Stomach (tissue), 9 donors: ENCODE measurements around the gene NDC1. TPM values are rescaled to one million over a fixed set of nuclear protein-coding genes. Genes with fewer than 3 reads are reported as not detected.

Experiments
- DNase-seq, 2 donors: peaks; one replicate each; pipeline versions ENCODE4 v3.0.0 to v3.0.0-alpha.2; 2013 to 2019
- H3K27ac ChIP-seq, 5 donors: fragments of 200-600 bp in 4 of 5; sonication (generic) in 4 of 5; one replicate each; pipeline ENCODE4 v1.5.1; 2013 to 2019; ENCODE audit warnings: mild to moderate bottlenecking in 1 of 5, moderate library complexity in 1 of 5
- H3K27me3 ChIP-seq, 3 donors: fragments of 200-600 bp; sonication (generic); one replicate each; pipeline ENCODE4 v1.5.1; 2017 to 2019; ENCODE audit warnings: mixed run types in 1 of 3
- H3K36me3 ChIP-seq, 4 donors: fragments of 200-600 bp; sonication (generic); 1 replicate in 3 of 4; 2 replicates in 1 of 4; pipeline ENCODE4 v1.5.1; 2016 to 2019
- H3K4me1 ChIP-seq, 4 donors: fragments of 200-600 bp; sonication (generic); one replicate each; pipeline ENCODE4 v1.5.1; 2016 to 2019
- H3K4me3 ChIP-seq, 4 donors: fragments of 200-600 bp; sonication (generic) in 3 of 4; one replicate each; pipeline ENCODE4 v1.5.1; 2016 to 2019; ENCODE audit warnings: mild to moderate bottlenecking in 1 of 4
- H3K9me3 ChIP-seq, 4 donors: fragments of 200-600 bp; sonication (generic); one replicate each; pipeline ENCODE4 v1.5.1; 2016 to 2019
- EP300 ChIP-seq: sonication (generic); formaldehyde crosslinking; IDR thresholded peaks from one replicate; pipeline ENCODE4 v1.6.1; 2017; ENCODE audit warnings: antibody characterized with exemption
- POLR2A ChIP-seq, 4 donors: fragments of 450-650 bp; IDR thresholded peaks; one replicate each; pipeline ENCODE4 v1.6.1; 2016; ENCODE audit warnings: antibody characterized with exemption in 4 of 4, control low read depth in 2 of 4, mild to moderate bottlenecking in 1 of 4, moderate library complexity in 1 of 4
- POLR2AphosphoS5 ChIP-seq, 3 donors: sonication (generic); formaldehyde crosslinking; IDR thresholded peaks; one replicate each; pipeline ENCODE4 v1.6.1; 2016; ENCODE audit warnings: antibody characterized with exemption in 3 of 3
- WGBS, 5 donors: extraction: QIAGEN DNeasy Blood & Tissue Kit in 3 of 5; methylation state at CpG; one replicate each; pipeline versions ENCODE4 v1.1.5 to v1.1.7; 2013 to 2018; 5-methylcytosine and 5-hydroxymethylcytosine counted together
- intact Hi-C: fragments of 100-400 bp; cut with DNase I; formaldehyde crosslinking; loops from one replicate; pipeline ENCODE4 v1.15.1; 2023; ENCODE audit warnings: low total_unique reads
- polyA plus RNA-seq, 3 donors: library from polyadenylated mRNA; stranded (reverse); fragments of 200-250 nt; gene quantifications; one replicate each; pipeline ENCODE4 v1.2.3, GENCODE V29; 2013
- total RNA-seq, 5 donors: library from RNA; depleted of rRNA; stranded (reverse); fragments of >200 nt; gene quantifications; one replicate each; pipeline versions ENCODE4 v1.1.0 to v1.2.3, GENCODE V29; 2014 to 2016
- TF ChIP-seq, protein P1 (sequence below), 7 experiments: fragments of 450-650 bp in 4 of 7; fragments of 200-600 bp in 3 of 7; sonication (generic) in 3 of 7; IDR thresholded peaks; one replicate each; pipeline ENCODE4 v1.5.1; 2016 to 2019; ENCODE audit warnings: antibody characterized with exemption in 7 of 7, control low read depth in 2 of 7, mild to moderate bottlenecking in 1 of 7
- donor health status: healthy with polysubstance abuse.
- donor health status: Bipolar disorder and iron deficiency.
- donor health status: healthy.

The NDC1 gene
- total and polyA plus RNA-seq, 8 donors: 2.6 to 46.9 (median 7.7) TPM

DNA sequence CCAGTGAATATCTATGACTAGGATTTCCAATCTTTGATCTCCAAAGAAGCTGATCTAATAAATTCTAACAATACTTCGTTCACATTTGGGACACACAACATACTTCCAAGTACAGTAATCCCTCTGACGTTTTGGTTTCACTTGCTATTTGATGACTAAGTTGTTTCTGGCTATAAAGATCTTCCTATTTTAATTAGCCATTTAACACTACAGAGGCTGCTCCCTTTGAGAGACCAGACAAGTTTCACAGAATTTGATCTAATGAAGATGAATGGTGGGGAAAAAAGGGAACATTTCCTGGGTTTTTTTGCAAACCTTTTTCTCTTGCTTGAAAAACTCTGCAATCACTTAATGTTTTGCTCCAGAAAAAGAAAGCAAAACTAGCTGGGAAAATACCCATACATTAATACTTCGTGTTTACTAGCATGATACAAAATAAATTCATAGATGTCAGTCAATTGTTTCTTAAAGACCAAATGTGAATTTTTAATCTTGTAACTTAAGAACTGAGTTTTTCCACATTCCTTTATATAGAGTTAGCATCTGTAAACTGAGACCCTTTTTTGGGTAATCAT is 71.2 kb downstream of the NDC1 start:
- Histone ChIP-seq H3K4me1 (no peaks in the 10 kb centered on the region), H3K36me3 (peaks cover 4 to 38% (median 35%) of the 10 kb centered on the region in 4 donors), H3K9me3 (peaks cover 0 to under 1% (median 0%) of the 10 kb centered on the region in 4 donors), H3K27me3 (no peaks in the 10 kb centered on the region), H3K4me3 (no peak overlapping the region), H3K27ac (no peak overlapping the region)
- intact Hi-C loops: no loop called here
- 37 to 63% (median 46%) methylated on average over 3 of the region's 3 CpGs for WGBS, 5 donors
- TF ChIP-seq, protein P1, sequence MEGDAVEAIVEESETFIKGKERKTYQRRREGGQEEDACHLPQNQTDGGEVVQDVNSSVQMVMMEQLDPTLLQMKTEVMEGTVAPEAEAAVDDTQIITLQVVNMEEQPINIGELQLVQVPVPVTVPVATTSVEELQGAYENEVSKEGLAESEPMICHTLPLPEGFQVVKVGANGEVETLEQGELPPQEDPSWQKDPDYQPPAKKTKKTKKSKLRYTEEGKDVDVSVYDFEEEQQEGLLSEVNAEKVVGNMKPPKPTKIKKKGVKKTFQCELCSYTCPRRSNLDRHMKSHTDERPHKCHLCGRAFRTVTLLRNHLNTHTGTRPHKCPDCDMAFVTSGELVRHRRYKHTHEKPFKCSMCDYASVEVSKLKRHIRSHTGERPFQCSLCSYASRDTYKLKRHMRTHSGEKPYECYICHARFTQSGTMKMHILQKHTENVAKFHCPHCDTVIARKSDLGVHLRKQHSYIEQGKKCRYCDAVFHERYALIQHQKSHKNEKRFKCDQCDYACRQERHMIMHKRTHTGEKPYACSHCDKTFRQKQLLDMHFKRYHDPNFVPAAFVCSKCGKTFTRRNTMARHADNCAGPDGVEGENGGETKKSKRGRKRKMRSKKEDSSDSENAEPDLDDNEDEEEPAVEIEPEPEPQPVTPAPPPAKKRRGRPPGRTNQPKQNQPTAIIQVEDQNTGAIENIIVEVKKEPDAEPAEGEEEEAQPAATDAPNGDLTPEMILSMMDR (IDR thresholded peaks at IDR 0.05): no peak
- TF ChIP-seq EP300 (no peak), POLR2AphosphoS5 (IDR thresholded peaks at IDR 0.05) (no peak), POLR2A (IDR thresholded peaks at IDR 0.05) (no peak)
- DNase-seq: peak in 1 of 2 donors; percentile 5

DNA sequence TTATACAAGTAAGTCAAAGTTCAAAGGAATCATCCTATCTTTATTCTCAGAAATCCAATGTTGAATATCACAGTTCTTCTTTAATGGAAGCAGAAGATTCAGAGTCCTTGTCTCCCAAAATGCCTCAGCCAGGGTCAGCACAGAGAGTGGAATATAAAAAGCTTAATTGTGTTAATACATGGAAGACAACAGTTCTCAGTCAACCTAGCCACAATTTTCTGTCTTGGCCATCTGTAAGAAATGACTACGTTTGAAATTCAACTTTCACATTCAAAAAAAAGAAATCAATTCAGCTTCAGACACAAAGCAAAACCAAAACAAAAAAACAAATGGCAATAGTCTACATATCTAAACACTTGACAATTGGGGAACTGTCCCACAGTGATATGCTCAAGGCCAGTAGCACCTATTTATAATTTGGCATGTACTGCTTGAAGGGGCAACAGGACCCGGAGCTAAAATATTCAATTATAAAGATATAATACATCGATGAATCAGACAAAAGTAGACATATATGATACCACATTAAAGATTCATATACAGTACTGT is 71.8 kb downstream of the NDC1 start:
- DNase-seq: no peak
- H3K4me1 ChIP-seq: no peaks in the 10 kb centered on the region
- intact Hi-C loops: no loop called here
- no peak overlapping the region for H3K4me3 ChIP-seq
- peaks cover 0 to 32% (median 28%) of the 10 kb centered on the region in 4 donors for H3K36me3 ChIP-seq
- peaks cover 0 to 6% (median 2%) of the 10 kb centered on the region in 4 donors for H3K9me3 ChIP-seq
- WGBS, 5 donors: 86 to 96% (median 89%) methylated on average over 3 of the region's 3 CpGs
- H3K27ac ChIP-seq: no peak overlapping the region
- TF ChIP-seq, protein P1 (IDR thresholded peaks at IDR 0.05): no peak
- no peak for TF ChIP-seq POLR2A (IDR thresholded peaks at IDR 0.05)
- no peak for TF ChIP-seq EP300
- no peak for TF ChIP-seq POLR2AphosphoS5 (IDR thresholded peaks at IDR 0.05)
- H3K27me3 ChIP-seq: no peaks in the 10 kb centered on the region

DNA sequence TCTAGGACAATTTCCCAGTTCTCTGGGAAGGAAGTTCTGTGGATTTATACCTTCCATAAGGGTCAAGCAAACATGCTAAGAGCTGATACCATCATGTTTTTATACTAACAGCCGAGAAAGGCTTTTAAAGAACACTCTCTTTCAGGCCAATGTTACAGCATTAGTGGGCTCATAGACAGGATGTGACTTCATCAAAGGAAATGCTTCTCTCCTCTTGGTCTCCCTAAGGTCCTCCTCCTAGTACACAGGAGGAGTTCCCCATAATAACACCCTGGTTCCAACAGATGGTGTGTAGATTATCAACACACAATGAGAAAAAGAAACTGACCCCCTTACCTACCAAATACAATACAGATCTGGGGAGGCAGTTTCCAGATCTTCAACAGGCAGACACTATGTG is 72.4 kb downstream of the NDC1 start:
- Histone ChIP-seq H3K27ac (no peak overlapping the region), H3K27me3 (no peaks in the 10 kb centered on the region), H3K4me1 (no peaks in the 10 kb centered on the region), H3K9me3 (peaks cover 0 to 6% (median 2%) of the 10 kb centered on the region in 4 donors), H3K36me3 (peaks cover 0 to 26% (median 22%) of the 10 kb centered on the region in 4 donors), H3K4me3 (no peak overlapping the region)
- no peak for TF ChIP-seq POLR2A (IDR thresholded peaks at IDR 0.05)
- TF ChIP-seq EP300: no peak
- TF ChIP-seq, protein P1 (IDR thresholded peaks at IDR 0.05): no peak
- TF ChIP-seq POLR2AphosphoS5 (IDR thresholded peaks at IDR 0.05): no peak
- 67 to 82% (median 74%) methylated on average over 1 of the region's 1 CpG for WGBS, 5 donors
- peak in 1 of 2 donors; percentile 22 for DNase-seq
- intact Hi-C loops: no loop called here

DNA sequence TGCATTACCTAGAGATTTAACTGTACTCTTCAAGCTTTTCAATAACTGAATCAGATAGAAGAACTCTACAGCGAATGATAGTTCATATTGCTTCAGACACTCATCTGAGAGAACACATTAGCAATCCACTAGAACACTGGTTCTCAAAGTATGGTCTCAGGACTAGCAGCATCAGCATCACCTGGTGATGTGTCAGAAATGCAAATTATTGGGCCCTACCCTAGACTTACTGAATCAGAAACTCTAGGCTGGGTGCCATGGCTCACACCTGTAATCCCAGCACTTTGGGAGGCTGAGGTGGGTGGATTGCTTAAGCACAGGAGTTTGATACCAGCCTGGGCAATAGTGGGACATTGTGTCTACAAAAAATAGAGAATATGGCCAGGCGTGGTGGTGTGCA is 74.2 kb downstream of the NDC1 start:
- intact Hi-C loops: no loop called here
- H3K4me1 ChIP-seq: no peaks in the 10 kb centered on the region
- TF ChIP-seq EP300 (no peak), POLR2AphosphoS5 (IDR thresholded peaks at IDR 0.05) (no peak), POLR2A (IDR thresholded peaks at IDR 0.05) (no peak)
- TF ChIP-seq, protein P1 (IDR thresholded peaks at IDR 0.05): no peak
- H3K4me3 ChIP-seq: no peak overlapping the region
- 94 to 100% (median 97%) methylated on average over 2 of the region's 2 CpGs for WGBS, 5 donors
- no peak overlapping the region for H3K27ac ChIP-seq
- no peak for DNase-seq
- peaks cover 0 to 15% (median 7%) of the 10 kb centered on the region in 4 donors for H3K36me3 ChIP-seq
- peaks cover 0 to 6% (median 2%) of the 10 kb centered on the region in 4 donors for H3K9me3 ChIP-seq
- no peaks in the 10 kb centered on the region for H3K27me3 ChIP-seq
